Left renal pelvis (tissue), 4 donors: Measurements from ENCODE around the gene ABCC8. TPM values are rescaled to one million over a fixed set of nuclear protein-coding genes. Genes with fewer than 3 reads are reported as not detected.

Experiments used
- DNase-seq, 4 donors: peaks; one replicate each; pipeline ENCODE4 v3.0.0-alpha.2; 2013; ENCODE audit warnings: low read depth in 4 of 4, low spot score in 3 of 4
- polyA plus RNA-seq, 4 donors: library from polyadenylated mRNA; unstranded; fragments of 120-200 nt; gene quantifications; one replicate each; pipeline ENCODE4 v1.2.1, GENCODE V29; 2013; ENCODE audit not compliant: insufficient read length in 4 of 4

ABCC8 gene
- polyA plus RNA-seq, 4 donors, result 1.6 to 10.5 (median 2.0) TPM

DNA sequence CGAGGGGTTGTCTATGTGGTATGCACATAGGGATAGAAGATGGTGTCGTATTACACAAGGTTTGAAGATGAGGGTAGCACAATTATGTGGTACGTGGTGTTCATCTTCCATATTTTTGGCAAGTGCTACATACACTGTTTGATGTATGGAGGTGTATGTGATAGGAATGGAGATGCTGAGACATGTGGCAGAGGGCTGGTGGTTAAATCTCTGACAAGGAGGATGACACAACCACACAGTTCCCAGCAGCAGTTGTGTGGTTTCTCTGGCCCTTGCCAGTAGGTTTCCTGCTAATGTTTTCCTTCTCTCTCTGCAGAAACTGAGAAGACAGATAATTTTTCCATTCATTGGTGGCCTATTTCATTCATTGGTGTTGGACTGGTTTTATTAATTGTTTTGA lies 108.1 kb downstream of the ABCC8 start:
- no peak for DNase-seq

DNA sequence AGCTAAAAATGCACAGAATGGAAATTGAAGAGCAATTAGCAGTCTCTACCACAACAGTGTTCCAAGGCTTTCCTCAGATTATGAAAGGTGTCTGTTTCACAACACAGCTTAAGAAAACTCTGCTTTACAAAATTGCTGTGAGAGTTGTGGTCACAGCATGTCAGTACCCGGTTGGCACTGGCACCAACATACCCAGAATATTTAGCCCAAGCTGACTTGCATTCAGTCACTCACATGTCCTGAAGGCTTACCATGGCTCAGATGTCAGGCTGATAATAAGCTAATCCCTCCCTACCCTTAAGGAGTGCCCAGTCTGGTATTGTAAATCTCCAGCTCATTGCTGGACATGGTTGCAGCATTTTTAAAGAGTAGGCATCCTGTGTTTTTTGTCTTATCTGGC lies 110.2 kb downstream of the ABCC8 start:
- DNase-seq, result no peak

DNA sequence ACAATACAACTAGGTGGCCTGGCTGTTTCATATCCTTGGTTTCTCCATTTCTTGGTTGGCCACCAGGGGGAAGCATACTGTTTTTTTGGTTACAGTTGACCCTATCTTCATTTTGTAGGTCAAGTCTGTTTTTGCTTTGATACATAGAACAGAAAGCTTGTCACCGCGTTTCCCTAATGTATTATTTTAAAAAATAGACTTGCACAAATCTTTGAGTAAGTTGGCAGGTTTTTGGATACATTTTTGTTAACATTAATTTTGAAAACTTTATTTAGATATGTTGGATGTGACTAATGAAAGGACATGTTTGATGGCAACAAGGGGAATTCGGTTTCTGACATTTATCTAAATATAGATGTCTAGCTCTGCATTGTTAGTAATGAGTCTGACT lies 122.0 kb downstream of the ABCC8 start:
- DNase-seq, result peak in 2 of 4 donors; percentile 35 to 44

DNA sequence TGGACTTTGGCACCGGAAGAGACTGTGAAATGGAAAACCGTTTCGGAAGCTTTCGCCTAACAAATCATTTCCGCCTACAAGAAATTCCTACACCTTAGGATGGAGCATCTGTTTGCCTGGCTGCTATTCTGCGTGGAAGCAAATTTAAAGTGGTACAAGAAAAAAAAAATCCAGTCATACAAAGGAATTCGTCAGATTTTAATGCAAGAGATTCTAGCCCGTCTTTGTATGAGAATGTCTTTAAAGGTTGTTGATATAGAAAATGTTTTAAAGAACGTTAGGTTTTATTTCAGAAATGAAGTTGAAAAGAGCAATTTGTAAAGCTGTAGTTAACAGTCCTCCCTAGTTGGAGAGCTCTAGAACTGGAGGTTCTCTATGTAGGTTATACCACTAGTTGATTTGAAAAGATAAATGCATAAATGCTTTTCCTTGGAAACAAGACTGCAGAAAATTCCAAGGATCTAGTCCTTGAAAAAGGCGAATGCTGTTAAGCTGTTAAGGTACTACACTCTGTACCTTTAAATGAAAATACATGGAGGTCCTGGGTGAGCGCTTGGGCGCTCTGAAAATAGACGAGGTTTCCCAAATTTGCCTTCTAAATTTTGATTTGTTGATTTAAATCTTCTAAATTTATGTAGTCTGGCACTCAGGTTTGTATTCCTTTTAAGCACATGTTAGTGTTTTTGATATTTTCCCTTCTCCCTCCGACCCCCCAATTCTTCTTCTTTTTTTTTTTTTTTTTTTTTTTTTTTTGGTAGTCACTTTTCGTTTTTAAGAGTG lies 122.6 kb downstream of the ABCC8 start:
- DNase-seq, result peak in 1 of 4 donors; percentile 6

DNA sequence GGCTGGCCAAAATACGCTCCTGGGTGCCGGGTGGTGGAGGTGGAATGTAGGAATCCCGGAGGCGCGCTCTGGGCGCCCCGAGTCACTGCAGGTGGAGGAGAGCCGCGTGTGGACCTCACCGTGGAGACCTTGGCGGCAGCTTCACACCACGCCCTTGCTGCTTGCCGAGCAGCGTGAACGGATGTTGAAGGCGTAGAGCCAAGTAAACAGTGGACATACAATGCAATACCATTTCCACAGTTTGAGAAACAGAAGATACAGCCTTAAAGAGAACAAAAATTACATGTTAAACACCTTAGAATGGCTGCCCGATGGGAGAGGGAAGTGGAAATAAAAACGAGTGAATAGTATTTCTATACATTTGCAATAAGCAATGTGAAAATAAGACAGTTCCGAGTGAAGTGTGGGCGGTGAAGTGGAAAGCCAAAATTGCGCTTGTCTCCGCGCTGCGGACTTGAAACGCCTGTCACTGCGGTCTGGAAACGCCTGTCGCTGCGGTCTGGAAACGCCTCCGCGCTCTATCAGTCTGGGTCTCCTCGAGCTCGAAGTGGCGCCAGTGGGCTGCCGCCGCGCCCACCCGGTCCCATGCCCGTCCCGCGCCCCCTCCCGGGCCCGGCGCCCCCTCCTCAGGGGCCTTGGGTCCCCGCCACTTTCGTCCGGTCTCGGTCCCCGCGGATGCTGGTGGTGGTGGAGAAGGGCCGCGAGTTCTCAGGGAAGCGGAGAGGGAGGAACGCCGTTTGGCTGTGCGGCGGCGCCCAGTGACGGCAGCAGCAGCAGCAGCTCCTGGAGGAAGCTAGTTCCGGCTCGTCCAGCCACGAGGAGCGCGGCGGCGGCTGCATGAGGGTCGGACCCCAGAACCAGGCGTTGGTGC lies 123.5 kb downstream of the ABCC8 start:
- DNase-seq, result peak in 3 of 4 donors; percentile 55 to 60 (median 57)

DNA sequence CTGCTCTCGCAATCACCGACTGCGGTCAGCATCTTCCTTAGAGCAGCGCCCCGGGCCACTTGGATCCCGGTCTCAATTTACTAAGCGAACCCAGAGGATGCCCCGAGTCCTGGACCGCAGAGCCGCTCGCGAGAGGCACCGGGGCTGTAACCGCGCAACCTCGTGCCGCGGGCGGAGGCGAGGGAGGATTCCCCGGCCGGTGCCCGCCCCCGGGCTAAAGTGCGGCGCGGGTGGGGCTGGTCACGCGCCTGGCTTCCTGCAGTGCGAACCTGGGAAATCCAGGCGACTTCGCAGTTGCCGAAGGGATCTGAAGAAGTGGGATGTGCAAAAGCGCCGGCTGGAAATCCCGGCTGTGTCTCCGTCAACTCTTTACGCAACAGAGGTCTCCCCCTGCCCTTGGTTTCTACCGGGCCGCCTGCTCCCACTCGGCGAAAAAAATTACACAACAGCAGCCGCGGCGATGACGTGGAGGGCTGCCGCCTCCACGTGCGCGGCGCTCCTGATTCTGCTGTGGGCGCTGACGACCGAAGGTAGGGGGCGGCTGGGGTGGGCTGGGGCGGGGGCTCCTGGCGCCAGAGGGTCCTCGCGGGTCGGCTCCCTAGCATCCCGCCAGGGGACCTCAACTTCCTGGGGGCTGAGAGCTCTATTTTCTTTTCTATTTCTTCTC lies 125.0 kb downstream of the ABCC8 start, which contains the start of gene NCR3LG1:
Gene NCR3LG1 (plus strand): TSS at position 291 of the 667 bp plus-strand sequence. CDS start 170 bp downstream, at position 461.
- peak in 2 of 4 donors; percentile 19 to 23 for DNase-seq

DNA sequence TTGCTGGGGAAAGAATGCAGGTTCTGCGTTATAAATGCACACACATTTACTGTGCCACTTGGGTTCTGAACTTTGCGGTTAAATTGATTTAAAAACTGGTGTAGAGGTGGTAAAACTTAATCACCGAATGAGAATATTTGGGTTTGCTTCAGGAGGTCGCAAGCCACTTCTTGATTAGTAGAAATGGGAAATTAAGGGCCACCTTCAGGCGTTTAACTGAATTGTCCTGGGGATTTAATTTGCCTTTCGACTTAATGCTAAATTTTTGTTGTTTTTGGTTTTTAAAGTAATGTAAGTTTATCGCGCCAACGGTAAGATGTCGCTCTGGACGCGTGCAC lies 125.5 kb downstream of the ABCC8 start:
- no peak for DNase-seq

DNA sequence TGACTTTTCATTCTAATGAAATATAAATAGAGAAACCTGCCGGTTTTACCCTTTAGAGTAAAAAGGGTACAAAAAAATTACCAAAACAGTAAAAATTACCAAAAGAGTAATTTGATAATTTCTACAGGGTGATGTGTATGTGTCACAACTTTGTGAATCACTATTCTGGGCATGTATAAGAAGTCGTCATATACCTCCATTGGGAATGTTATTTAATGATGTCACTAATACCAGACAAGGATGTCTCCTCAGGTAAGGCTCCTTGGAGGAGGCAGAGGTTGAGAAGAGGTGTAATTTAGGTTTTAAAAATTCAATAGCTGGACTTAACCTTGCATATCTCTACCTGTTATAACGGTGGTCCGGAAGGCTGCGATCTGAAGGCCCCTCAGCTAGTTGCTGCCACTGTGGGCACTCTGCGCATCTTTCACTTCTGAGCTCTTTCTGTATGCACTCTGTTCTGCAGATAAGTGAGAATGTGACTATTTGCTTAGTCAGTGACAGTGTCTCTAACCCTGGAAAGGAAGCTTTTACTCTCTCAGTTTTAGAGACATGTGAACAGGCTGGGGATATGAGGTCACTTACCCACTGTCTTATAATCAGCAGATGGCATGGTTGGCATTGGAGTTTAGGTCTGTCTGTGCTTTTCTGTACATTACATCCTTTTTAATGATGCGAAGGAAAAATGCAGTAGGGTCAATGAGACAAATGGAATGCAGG lies 126.0 kb downstream of the ABCC8 start:
- DNase-seq, result no peak

DNA sequence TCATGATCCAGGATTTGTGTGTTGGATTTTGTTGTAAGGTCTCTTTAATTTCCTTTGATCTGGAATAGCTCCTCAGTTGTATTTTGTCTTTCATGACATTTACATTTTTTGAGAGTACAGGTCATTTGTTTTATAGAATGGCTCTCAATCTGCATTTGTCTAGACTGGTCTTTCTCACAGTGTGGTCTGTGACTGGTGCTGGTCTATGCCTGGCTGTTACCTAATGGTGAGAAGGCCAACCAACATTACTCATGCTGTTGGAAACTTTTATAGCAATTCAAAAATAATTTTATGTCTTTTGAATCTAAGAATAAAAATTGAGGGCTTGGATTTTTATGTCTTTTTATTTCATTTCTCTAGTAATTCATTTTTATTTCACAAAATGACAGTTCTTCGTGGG lies 129.0 kb downstream of the ABCC8 start:
- DNase-seq, result no peak

DNA sequence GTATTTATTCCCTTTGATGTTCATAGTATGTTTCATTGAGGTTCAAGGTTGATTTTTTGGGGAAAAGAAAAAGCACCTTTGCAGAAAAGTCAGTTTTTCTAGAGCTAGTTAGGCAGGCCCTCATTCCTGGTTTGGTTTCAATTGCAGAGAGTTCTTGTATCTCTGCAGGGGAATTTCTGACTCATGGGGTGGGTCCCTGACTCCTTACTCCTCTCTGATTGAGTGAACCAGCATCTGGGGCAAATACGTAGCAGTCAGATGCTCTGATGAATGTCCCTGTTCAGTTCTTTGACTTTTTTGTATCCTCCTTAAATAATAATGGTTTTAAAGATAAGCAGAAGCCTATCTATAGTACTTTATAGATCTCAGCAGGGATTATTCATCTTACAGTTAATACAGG lies 132.7 kb downstream of the ABCC8 start:
- DNase-seq, result no peak

DNA sequence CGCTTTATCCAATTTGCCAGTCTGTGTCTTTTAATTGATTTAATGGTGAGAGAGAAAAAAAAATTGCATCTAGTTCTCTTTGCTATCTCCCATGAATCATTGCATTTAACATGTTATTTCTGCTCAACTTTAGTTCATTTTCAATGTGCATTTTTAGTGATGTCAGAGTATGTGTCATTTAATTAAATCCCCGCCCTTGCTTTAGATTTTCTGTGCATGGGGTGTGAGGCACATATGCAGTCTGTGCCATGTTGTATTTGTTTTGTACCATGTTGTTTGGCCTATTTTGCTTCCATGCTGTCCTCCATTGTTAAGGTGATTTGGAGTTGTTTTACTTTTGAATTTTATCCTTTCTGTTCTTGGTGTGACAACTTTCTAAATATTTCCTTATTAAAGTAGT lies 133.4 kb downstream of the ABCC8 start:
- no peak for DNase-seq

Other genes with a start within 250 kb of the ABCC8 start
- 100 to 1,000 TPM in 2 of 4 donors, 10 to 100 TPM in 2; 60.6 to 138 (median 101) TPM for gene NUCB2, start 200.1 kb downstream of the ABCC8 start, polyA plus RNA-seq
- 1 to 10 TPM in 3 of 4 donors, under 1 TPM in 1; 0.64 to 1.6 (median 1.2) TPM for gene NCR3LG1, start 125.0 kb downstream of the ABCC8 start, polyA plus RNA-seq
- gene KCNJ11, start 88.2 kb downstream of the ABCC8 start, polyA plus RNA-seq, result 1 to 10 TPM in 3 of 4 donors, under 1 TPM in 1; 0.23 to 2.8 (median 2.2) TPM
- gene USH1C, start 67.6 kb upstream of the ABCC8 start, polyA plus RNA-seq, result 10 to 100 TPM in 3 of 4 donors, 1 to 10 TPM in 1; 1.7 to 71.2 (median 53.8) TPM
- gene OTOG, start 70.4 kb upstream of the ABCC8 start, polyA plus RNA-seq, result under 1 TPM; 0.22 to 0.75 (median 0.29) TPM
- gene MYOD1, start 242.7 kb upstream of the ABCC8 start, polyA plus RNA-seq, result not detected